MCF 10A (cell line): ENCODE measurements around the gene JSRP1. TPM values are rescaled to one million over a fixed set of nuclear protein-coding genes. Genes with fewer than 3 reads are reported as not detected.

Experiments used
- BruUV-seq: library from RNA; stranded (reverse); fragments of 400-500 nt; replicated peaks from 2 replicates; lab custom pipeline; 2021; lab: Mats Ljungman, UMichigan
- CTCF ChIA-PET: fragments of 300-600 bp; sonication (Branson Sonifier 250); formaldehyde crosslinking; extraction: SDS; loops from one replicate; lab custom pipeline; 2021; ENCODE audit warnings: antibody characterized with exemption, inconsistent platforms; lab: Yijun Ruan, JAX
- POLR2A ChIA-PET: fragments of 300-600, 350-650 bp; sonication (Branson Sonifier 250); formaldehyde crosslinking; extraction: SDS; loops from one replicate; lab custom pipeline; 2020; ENCODE audit warnings: antibody characterized with exemption, inconsistent platforms; lab: Yijun Ruan, JAX
- DNase-seq: peaks from one replicate; pipeline ENCODE4 v3.0.0-alpha.2; 2018; ENCODE audit not compliant: unreplicated experiment
- H3K27ac Mint-ChIP-seq: one replicate; pipeline ENCODE4 v1.8.0; 2022; ENCODE audit warnings: mild to moderate bottlenecking, low read depth, mixed read lengths; ENCODE audit not compliant: unreplicated experiment
- H3K27me3 Mint-ChIP-seq: one replicate; pipeline ENCODE4 v1.8.0; 2022; ENCODE audit warnings: mixed read lengths; ENCODE audit not compliant: insufficient read depth, unreplicated experiment
- H3K36me3 Mint-ChIP-seq: one replicate; pipeline ENCODE4 v1.8.0; 2022; ENCODE audit warnings: mild to moderate bottlenecking, moderate library complexity, mixed read lengths; ENCODE audit not compliant: insufficient read depth, unreplicated experiment
- H3K4me1 Mint-ChIP-seq: one replicate; pipeline ENCODE4 v1.8.0; 2022; ENCODE audit warnings: mixed read lengths; ENCODE audit not compliant: insufficient read depth, unreplicated experiment
- H3K4me3 Mint-ChIP-seq: one replicate; pipeline ENCODE4 v1.8.0; 2022; ENCODE audit warnings: mild to moderate bottlenecking, moderate library complexity, mixed read lengths; ENCODE audit not compliant: unreplicated experiment
- H3K9me3 Mint-ChIP-seq: one replicate; pipeline ENCODE4 v1.8.0; 2022; ENCODE audit warnings: mixed read lengths; ENCODE audit not compliant: unreplicated experiment
- intact Hi-C: fragments of 100-400 bp; cut with micrococcal nuclease; formaldehyde crosslinking; loops from 2 replicates; pipeline ENCODE4 v1.14.1; 2022
- total RNA-seq: library from RNA; stranded (reverse); gene quantifications from 2 replicates; pipeline ENCODE4 v1.2.3, GENCODE V29; 2022
- TF ChIP-seq, protein P1 (sequence below): fragments of 200-600 bp; IDR thresholded peaks from one replicate; pipeline ENCODE4 v1.8.0; 2022; ENCODE audit warnings: antibody characterized with exemption, mild to moderate bottlenecking; ENCODE audit not compliant: unreplicated experiment

The JSRP1 gene
- total RNA-seq, 1 experiment from 2014 or later = 0.37 TPM

DNA sequence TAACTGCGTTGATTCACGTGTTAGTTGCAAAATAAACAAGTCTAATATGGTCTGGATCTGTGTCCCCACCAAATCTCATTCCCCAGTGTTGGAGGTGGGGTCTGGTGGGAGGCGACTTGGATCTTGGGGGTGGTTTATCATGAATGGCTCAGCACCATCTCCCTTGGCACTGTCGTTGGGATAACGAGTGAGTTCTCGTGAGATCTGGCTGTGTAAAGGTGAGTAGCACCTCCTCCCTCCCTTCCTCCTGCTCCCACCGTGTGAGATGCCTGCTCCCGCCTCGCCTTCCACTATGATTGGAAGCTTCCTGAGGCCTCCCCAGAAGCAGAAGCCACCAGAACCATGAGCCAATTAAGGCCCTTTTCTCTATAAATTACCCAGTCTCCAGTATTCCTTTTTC, 20.9 kb upstream of the JSRP1 start:
- ChIA-PET POLR2A (interaction anchor here (0.6 kb wide), 1 partner anchor 64 kb away, joined by 3 read pairs; no protein-coding TSS in a partner anchor), CTCF (interaction anchor here (0.5 to 0.6 kb wide), 3 partner anchors 71 to 122 kb away, joined by 3 to 4 read pairs (median 4); no protein-coding TSS in a partner anchor)
- Mint-ChIP-seq H3K4me3 (no peak overlapping the region), H3K4me1 (peaks cover 13% of the 10 kb centered on the region), H3K27me3 (no peaks in the 10 kb centered on the region), H3K36me3 (peaks cover 44% of the 10 kb centered on the region), H3K27ac (no peak overlapping the region), H3K9me3 (no peaks in the 10 kb centered on the region)
- TF ChIP-seq, protein P1, sequence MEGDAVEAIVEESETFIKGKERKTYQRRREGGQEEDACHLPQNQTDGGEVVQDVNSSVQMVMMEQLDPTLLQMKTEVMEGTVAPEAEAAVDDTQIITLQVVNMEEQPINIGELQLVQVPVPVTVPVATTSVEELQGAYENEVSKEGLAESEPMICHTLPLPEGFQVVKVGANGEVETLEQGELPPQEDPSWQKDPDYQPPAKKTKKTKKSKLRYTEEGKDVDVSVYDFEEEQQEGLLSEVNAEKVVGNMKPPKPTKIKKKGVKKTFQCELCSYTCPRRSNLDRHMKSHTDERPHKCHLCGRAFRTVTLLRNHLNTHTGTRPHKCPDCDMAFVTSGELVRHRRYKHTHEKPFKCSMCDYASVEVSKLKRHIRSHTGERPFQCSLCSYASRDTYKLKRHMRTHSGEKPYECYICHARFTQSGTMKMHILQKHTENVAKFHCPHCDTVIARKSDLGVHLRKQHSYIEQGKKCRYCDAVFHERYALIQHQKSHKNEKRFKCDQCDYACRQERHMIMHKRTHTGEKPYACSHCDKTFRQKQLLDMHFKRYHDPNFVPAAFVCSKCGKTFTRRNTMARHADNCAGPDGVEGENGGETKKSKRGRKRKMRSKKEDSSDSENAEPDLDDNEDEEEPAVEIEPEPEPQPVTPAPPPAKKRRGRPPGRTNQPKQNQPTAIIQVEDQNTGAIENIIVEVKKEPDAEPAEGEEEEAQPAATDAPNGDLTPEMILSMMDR = no peak
- intact Hi-C loops = loop anchor here (10.0 kb wide), 1 partner anchor 338 kb away; no protein-coding TSS in a partner anchor
- BruUV-seq = no TSS peak
- DNase-seq = no peak

DNA sequence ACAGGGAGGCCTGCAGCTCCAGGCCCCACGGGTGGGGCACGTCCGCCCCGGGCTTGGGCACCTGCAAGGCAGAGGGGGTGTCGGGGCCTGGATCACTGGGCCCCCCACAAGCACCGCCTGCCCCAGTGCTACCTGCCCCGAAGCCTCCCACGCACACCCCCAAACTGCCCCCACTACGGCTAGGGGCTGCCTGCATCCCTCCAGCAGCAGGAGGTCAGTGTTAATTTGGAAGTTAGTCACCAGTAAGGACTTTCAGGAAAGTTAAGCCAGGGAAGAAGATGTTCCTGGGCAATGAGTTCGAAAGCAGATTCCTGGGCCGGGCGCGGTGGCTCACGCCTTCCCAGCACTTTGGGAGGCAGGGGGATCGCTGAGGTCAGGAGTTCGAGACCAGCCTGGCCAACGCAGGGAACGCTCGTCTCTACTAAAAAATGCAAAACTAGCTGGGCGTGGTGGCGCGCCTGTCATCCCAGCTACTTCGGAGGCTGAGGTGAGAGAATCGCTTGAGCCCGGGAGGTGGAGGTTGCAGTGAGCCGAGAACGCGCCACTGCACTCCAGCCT, 20.3 kb upstream of the JSRP1 start:
- Mint-ChIP-seq H3K36me3 (peaks cover 50% of the 10 kb centered on the region), H3K27me3 (no peaks in the 10 kb centered on the region), H3K27ac (no peak overlapping the region), H3K4me3 (no peak overlapping the region), H3K9me3 (no peaks in the 10 kb centered on the region), H3K4me1 (peaks cover 19% of the 10 kb centered on the region)
- TF ChIP-seq, protein P1 = no peak
- ChIA-PET POLR2A (no interaction called here), CTCF (interaction anchor here (0.6 kb wide), 2 partner anchors 71 to 121 kb away, joined by 4 read pairs; no protein-coding TSS in a partner anchor)
- BruUV-seq = no TSS peak
- DNase-seq = no peak
- intact Hi-C loops = loop anchor here (10.0 kb wide), 1 partner anchor 338 kb away; no protein-coding TSS in a partner anchor

DNA sequence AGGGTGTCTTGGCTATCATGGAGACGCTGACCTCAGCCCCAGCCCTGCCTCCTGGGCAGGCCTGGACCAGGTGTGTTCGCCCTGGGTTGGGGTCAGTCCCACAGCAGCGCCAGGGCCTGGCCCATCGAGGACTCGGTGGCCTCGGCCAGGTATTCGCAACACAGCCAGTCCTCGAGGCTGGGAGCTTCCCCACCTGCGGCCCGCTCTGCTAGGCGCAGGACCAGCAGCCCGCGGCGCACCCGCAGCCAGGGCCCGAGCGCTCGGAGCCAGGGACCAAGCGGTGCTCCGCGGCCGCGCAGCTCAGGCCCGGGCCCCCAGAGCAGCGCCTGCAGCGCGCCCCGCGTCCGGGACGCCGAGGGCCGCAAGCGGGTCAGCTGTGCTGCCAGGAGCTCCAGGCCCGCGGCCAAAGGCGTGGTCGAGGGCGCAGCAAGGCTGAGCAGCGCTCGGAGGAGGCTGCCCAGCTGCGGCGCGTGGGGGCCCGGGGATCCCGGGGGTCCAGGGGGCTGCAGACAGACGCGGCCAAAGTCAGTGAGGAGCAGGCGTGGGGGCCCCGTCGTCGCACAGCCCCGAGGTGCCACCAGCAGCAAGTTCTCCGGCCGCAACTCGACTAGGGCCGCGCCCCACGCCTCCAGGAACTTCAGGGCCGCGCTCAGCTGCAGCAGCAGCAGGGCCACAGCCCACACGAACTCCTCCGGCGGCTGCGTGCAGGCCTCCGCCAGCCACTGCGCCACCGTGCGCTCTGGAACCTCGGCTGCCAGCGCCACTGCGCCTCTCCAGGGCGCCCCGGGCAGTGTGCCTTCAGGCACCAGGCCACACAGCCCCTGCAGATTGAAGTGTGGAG, 19.6 kb upstream of the JSRP1 start:
- BruUV-seq = no TSS peak
- intact Hi-C loops = loop anchor here (1.0 to 10.0 kb wide), 2 partner anchors 115 to 339 kb away; no protein-coding TSS in a partner anchor
- Mint-ChIP-seq H3K36me3 (peaks cover 57% of the 10 kb centered on the region), H3K9me3 (no peaks in the 10 kb centered on the region), H3K27me3 (no peaks in the 10 kb centered on the region), H3K4me1 (peaks cover 19% of the 10 kb centered on the region), H3K27ac (no peak overlapping the region), H3K4me3 (no peak overlapping the region)
- CTCF ChIA-PET = interaction anchor here (0.6 to 2.4 kb wide), 3 partner anchors 15 to 116 kb away, joined by 6 to 10 read pairs (median 7); partner anchors contain the start of gene PLEKHJ1
- POLR2A ChIA-PET = no interaction called here
- TF ChIP-seq, protein P1 = no peak
- no peak for DNase-seq
